NOMO-1 treated with dmso at 0.1 percent for 144 hours (cell line): ENCODE measurements around the gene PIK3C2G.

ENCODE experiments used
- DNase-seq: peaks from one replicate; lab custom pipeline; 2025; ENCODE audit not compliant: unreplicated experiment; lab: John Stamatoyannopoulos, UW

PIK3C2G gene

GRCh38 chr12:18552829-18553228, 291.5 kb downstream of the PIK3C2G start:
- no peak for DNase-seq

GRCh38 chr12:18556161-18556560, 294.8 kb downstream of the PIK3C2G start:
- no peak for DNase-seq

GRCh38 chr12:18559242-18559641, 297.9 kb downstream of the PIK3C2G start:
- DNase-seq = no peak

GRCh38 chr12:18562531-18562930, 301.2 kb downstream of the PIK3C2G start:
- DNase-seq = no peak

- no peak for DNase-seq
These were observed 303.0 kb downstream of the PIK3C2G start for GRCh38 chr12:18564306-18564705.

GRCh38 chr12:18567787-18568186, 306.5 kb downstream of the PIK3C2G start:
- DNase-seq = no peak

- no peak for DNase-seq
These were observed 309.2 kb downstream of the PIK3C2G start for GRCh38 chr12:18570543-18570942.

- DNase-seq = no peak
These were observed 314.8 kb downstream of the PIK3C2G start for GRCh38 chr12:18576104-18576626.

- DNase-seq = no peak
These were observed 315.3 kb downstream of the PIK3C2G start for GRCh38 chr12:18576648-18577047.

GRCh38 chr12:18578191-18578590, 316.9 kb downstream of the PIK3C2G start:
- DNase-seq = no peak

- DNase-seq = no peak
These were observed 319.0 kb downstream of the PIK3C2G start for GRCh38 chr12:18580291-18580690.

GRCh38 chr12:18580706-18581105, 319.4 kb downstream of the PIK3C2G start:
- no peak for DNase-seq

- no peak for DNase-seq
These were observed 320.1 kb downstream of the PIK3C2G start for GRCh38 chr12:18581232-18581962.

GRCh38 chr12:18583655-18584054, 322.3 kb downstream of the PIK3C2G start:
- DNase-seq = no peak

GRCh38 chr12:18586581-18586980, 325.3 kb downstream of the PIK3C2G start:
- DNase-seq = no peak

- no peak for DNase-seq
These were observed 328.0 kb downstream of the PIK3C2G start for GRCh38 chr12:18589316-18589715.

- no peak for DNase-seq
These were observed 330.2 kb downstream of the PIK3C2G start for GRCh38 chr12:18591473-18591872.

GRCh38 chr12:18595412-18595811, 334.1 kb downstream of the PIK3C2G start:
- DNase-seq = no peak

GRCh38 chr12:18601962-18602361, 340.6 kb downstream of the PIK3C2G start:
- DNase-seq = no peak

GRCh38 chr12:18612971-18613370, 351.7 kb downstream of the PIK3C2G start:
- DNase-seq = no peak

- no peak for DNase-seq
These were observed 359.7 kb downstream of the PIK3C2G start for GRCh38 chr12:18620986-18621385.

GRCh38 chr12:18629445-18629844, 368.1 kb downstream of the PIK3C2G start:
- DNase-seq = no peak

GRCh38 chr12:18629916-18630315, 368.6 kb downstream of the PIK3C2G start:
- DNase-seq = no peak
